Tibial artery (tissue), 4 donors: ENCODE results near the gene CAMK4.

Experiments
- DNase-seq, 2 donors: peaks; one replicate each; pipeline ENCODE4 v3.0.0-alpha.2; 2019
- H3K27ac ChIP-seq, 2 donors: fragments of 200-600 bp; sonication (generic) in 1 of 2; 1 replicate in 1 of 2; 2 replicates in 1 of 2; pipeline ENCODE4 v1.5.1; 2018 to 2019; ENCODE audit warnings: mild to moderate bottlenecking in 1 of 2
- H3K27me3 ChIP-seq, 2 donors: fragments of 200-600 bp; sonication (generic) in 1 of 2; one replicate each; pipeline versions ENCODE4 v1.5.1 to v1.6.0; 2016 to 2019
- H3K36me3 ChIP-seq, 3 donors: fragments of 200-600 bp; sonication (generic) in 2 of 3; one replicate each; pipeline ENCODE4 v1.5.1; 2016 to 2019; ENCODE audit warnings: mild to moderate bottlenecking in 2 of 3
- H3K4me1 ChIP-seq, 4 donors: fragments of 200-600 bp; sonication (generic) in 2 of 4; 1 replicate in 3 of 4; 2 replicates in 1 of 4; pipeline ENCODE4 v1.5.1; 2016 to 2019
- H3K4me3 ChIP-seq, 2 donors: fragments of 200-600 bp; sonication (generic) in 1 of 2; 1 replicate in 1 of 2; 2 replicates in 1 of 2; pipeline ENCODE4 v1.5.1; 2018 to 2019; ENCODE audit warnings: mild to moderate bottlenecking in 2 of 2
- H3K9me3 ChIP-seq, 3 donors: fragments of 200-600 bp; sonication (generic) in 1 of 3; one replicate each; pipeline ENCODE4 v1.5.1; 2016 to 2019
- intact Hi-C: fragments of 100-400 bp; cut with DNase I; formaldehyde crosslinking; loops from one replicate; pipeline ENCODE4 v1.15.0; 2023; ENCODE audit warnings: low total_unique reads
- TF ChIP-seq, protein P1 (sequence below), 2 experiments: fragments of 200-600 bp in 1 of 2; fragments of 450-650 bp in 1 of 2; IDR thresholded peaks; one replicate each; pipeline ENCODE4 v1.5.1; 2017 to 2019; ENCODE audit warnings: antibody characterized with exemption in 2 of 2, mild to moderate bottlenecking in 1 of 2, moderate library complexity in 1 of 2

Gene CAMK4

DNA sequence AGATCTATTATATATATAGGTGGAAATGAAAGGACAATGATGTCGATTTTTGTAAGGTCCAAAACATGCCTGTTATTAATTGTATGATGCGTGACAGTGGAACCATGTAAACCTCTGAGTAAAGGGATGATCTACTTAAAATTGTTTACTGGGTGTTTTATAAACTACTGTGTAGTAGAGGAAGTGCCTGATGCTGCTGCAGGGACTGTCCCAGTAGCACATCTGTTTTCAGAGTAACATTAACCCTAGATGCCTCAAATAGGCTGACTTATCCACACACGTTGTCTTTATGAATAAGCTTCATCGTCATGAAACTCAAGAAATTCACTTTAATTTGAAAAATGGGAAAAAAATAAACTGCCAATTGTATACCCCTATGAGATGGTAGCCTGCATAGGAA, 1.7 kb downstream of the CAMK4 start:
- Histone ChIP-seq H3K27me3 (no peaks in the 10 kb centered on the region), H3K4me1 (peaks cover 0 to 16% (median 11%) of the 10 kb centered on the region in 4 donors), H3K9me3 (no peaks in the 10 kb centered on the region), H3K27ac (no peak overlapping the region), H3K36me3 (no peaks in the 10 kb centered on the region), H3K4me3 (no peak overlapping the region)
- intact Hi-C loops, result no loop called here
- DNase-seq, result no peak
- TF ChIP-seq, protein P1, sequence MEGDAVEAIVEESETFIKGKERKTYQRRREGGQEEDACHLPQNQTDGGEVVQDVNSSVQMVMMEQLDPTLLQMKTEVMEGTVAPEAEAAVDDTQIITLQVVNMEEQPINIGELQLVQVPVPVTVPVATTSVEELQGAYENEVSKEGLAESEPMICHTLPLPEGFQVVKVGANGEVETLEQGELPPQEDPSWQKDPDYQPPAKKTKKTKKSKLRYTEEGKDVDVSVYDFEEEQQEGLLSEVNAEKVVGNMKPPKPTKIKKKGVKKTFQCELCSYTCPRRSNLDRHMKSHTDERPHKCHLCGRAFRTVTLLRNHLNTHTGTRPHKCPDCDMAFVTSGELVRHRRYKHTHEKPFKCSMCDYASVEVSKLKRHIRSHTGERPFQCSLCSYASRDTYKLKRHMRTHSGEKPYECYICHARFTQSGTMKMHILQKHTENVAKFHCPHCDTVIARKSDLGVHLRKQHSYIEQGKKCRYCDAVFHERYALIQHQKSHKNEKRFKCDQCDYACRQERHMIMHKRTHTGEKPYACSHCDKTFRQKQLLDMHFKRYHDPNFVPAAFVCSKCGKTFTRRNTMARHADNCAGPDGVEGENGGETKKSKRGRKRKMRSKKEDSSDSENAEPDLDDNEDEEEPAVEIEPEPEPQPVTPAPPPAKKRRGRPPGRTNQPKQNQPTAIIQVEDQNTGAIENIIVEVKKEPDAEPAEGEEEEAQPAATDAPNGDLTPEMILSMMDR (IDR thresholded peaks at IDR 0.05), result no peak

DNA sequence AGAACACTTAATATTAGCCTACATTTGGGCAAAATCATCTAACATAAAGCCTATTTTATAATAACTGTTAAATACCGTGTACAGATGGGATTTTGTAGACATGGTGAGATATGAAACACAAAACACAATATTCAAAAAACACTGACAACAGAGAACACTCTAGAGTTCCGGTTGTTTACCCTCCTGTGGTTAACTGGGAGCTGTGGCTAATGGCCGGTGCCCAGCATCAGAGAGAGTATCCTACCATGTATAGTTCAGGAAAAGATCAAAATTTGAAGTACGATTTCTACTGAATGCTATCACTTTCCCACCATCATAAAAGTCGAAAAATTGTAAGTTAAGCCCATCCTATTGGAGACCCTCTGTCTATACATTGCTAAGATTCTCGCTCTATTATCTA, 2.4 kb downstream of the CAMK4 start:
- TF ChIP-seq, protein P1 (IDR thresholded peaks at IDR 0.05), result no peak
- H3K27me3 ChIP-seq, result no peaks in the 10 kb centered on the region
- intact Hi-C loops, result no loop called here
- H3K4me1 ChIP-seq, result peaks cover 0 to 16% (median 11%) of the 10 kb centered on the region in 4 donors
- H3K4me3 ChIP-seq, result no peak overlapping the region
- no peaks in the 10 kb centered on the region for H3K36me3 ChIP-seq
- H3K9me3 ChIP-seq, result no peaks in the 10 kb centered on the region
- H3K27ac ChIP-seq, result no peak overlapping the region
- DNase-seq, result no peak

DNA sequence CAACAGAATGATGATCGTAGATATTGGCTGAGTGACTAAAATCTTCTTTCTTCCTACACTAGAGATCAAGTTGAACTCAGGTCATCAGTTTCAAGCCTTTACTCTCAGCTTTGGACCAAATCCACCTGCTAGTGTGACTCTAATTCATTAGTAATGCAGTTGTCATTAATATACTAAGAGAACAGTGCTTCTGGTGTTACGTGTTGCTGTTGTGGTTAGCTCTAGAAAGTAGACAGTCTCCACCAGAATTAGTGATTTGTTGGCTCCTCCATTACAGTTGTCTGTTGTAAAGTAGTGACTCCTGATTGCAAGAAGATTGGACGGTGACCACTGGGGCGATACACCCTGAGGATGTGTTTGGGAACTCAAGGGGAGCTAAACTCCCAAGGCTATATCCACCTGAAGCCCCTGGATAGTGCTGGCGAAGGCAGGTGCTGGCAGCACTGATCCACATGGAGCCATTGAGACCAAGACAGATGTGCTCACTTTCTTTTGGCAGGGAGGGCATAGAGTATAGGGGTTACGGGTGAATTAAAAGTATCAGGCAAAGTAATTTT, 3.1 kb downstream of the CAMK4 start:
- Histone ChIP-seq H3K9me3 (no peaks in the 10 kb centered on the region), H3K4me3 (no peak overlapping the region), H3K36me3 (no peaks in the 10 kb centered on the region), H3K27me3 (no peaks in the 10 kb centered on the region), H3K27ac (no peak overlapping the region), H3K4me1 (peaks cover 0 to 16% (median 11%) of the 10 kb centered on the region in 4 donors)
- TF ChIP-seq, protein P1 (IDR thresholded peaks at IDR 0.05), result no peak
- DNase-seq, result no peak
- intact Hi-C loops, result no loop called here

DNA sequence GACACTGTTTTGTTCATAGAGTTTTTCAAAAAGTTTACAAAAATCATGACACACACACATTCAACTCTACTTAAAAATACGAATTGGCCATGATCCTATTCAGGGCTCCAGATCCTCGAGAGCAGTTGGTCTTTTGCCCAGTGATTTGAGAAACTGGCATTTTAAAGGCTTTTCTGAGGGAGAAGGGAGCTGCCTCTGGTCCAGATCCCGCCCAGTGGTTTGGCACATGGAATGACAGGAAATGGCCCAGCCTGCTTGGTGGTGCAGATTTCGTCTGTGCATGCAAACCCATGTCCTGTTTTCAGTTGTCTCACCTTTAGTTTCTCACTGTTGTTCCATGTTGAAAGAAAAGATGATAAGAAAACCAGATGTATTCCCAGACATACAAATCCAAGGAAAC, 3.6 kb downstream of the CAMK4 start:
- H3K27ac ChIP-seq, result no peak overlapping the region
- H3K27me3 ChIP-seq, result no peaks in the 10 kb centered on the region
- H3K36me3 ChIP-seq, result no peaks in the 10 kb centered on the region
- no peaks in the 10 kb centered on the region for H3K9me3 ChIP-seq
- peaks cover 0 to 16% (median 11%) of the 10 kb centered on the region in 4 donors for H3K4me1 ChIP-seq
- no peak for DNase-seq
- H3K4me3 ChIP-seq, result no peak overlapping the region
- intact Hi-C loops, result no loop called here
- TF ChIP-seq, protein P1 (IDR thresholded peaks at IDR 0.05), result no peak

DNA sequence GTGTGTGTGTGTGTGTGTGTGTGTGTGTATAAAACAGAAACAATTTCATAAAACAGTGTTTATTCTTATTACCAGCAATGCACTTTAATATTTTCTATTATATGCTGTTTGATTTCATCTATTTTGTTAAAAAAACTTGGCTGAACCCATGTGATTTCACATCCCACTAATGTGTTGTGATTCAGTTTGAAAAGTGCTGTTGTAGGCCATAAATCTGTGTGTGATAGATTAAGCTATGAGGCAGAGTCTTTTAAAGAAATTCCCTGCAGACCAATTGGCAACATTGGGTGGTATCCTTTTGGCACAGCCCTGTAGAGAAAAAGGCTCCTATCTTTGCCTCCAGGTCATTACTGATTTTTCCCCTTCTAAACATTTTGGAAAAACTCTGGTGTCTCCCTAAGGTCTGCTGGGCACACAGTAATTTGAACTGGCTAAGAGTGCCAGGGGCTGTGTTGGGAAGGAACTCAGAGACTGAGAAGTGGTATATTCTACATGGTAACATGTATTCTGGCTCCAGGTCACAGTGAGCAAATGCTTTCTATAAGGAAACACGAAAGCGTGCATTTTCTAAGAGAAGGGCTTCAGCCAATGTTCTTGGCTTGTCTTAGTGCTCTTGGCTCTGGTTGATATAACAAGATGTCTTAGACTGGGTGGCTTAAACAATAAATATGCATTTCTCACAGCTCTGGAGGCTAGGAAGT, 4.5 kb downstream of the CAMK4 start:
- TF ChIP-seq, protein P1 (IDR thresholded peaks at IDR 0.05), result no peak
- intact Hi-C loops, result no loop called here
- Histone ChIP-seq H3K4me1 (peaks cover 0 to 12% (median 8%) of the 10 kb centered on the region in 4 donors), H3K36me3 (no peaks in the 10 kb centered on the region), H3K4me3 (no peak overlapping the region), H3K27me3 (no peaks in the 10 kb centered on the region), H3K9me3 (no peaks in the 10 kb centered on the region), H3K27ac (no peak overlapping the region)
- no peak for DNase-seq
